GM19193 (cell line): Measurements from ENCODE around the gene HK1.

ENCODE experiments used
- POLR2A ChIP-seq: IDR thresholded peaks from 4 replicates; pipeline ENCODE4 v1.6.1; 2011; ENCODE audit not compliant: insufficient read depth, insufficient read length; ENCODE audit errors: extremely low read depth

The HK1 gene

DNA sequence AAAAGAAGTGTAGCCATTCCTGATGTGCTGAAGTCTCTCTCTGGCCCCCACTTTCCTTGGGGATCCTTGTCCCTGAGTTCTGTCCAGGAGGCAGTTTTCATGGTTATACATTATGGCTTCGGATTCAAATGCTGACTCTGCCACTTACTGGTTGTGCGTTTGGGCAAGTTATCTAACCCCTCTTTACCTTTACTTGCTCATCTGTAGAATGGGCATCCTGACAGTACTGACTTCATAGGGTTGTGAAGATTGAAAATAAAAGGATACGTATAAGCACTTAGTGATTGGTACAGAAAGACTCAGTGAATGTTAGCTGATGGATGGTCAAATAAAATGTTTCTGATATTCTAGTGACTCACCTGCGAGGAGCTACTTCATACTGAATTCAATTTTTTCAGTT lies 73.3 kb downstream of the HK1 start:
- no peak for TF ChIP-seq POLR2A

- TF ChIP-seq POLR2A = no peak
These were observed 74.4 kb downstream of the HK1 start for GRCh38 chr10:69352569-69353264.

DNA sequence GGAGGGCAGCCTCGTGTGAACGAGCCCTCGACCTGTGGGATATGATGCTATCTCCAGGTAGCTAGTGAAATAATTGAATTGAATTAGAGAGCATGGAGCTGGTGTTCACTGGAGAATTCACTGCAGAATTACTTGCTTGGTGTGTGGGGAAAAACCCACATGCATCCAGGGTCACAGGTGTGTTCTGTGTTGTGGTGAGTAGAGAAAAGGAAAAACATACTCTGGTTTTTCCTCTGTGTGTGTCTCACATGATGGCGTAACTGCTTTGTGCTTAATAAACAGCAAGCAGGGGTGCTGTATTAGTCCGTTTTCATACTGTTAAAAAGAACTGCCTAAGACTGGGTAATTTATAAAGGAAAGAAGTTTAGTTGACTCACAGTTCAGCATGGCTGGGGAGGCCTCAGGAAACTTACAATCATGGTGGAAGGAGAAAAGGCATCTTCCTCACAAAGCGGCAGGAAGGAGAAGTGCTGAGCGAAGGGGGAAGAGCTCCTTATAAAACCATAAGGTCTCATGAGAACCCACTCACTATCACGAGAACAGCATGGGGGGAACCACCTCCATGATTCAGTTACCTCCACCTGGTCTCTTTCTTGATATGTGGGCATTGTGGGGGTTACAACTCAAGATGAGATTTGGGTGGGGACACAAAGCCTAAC lies 75.8 kb downstream of the HK1 start:
- no peak for TF ChIP-seq POLR2A

GRCh38 chr10:69356187-69356586 lies 77.9 kb downstream of the HK1 start:
- TF ChIP-seq POLR2A = no peak

DNA sequence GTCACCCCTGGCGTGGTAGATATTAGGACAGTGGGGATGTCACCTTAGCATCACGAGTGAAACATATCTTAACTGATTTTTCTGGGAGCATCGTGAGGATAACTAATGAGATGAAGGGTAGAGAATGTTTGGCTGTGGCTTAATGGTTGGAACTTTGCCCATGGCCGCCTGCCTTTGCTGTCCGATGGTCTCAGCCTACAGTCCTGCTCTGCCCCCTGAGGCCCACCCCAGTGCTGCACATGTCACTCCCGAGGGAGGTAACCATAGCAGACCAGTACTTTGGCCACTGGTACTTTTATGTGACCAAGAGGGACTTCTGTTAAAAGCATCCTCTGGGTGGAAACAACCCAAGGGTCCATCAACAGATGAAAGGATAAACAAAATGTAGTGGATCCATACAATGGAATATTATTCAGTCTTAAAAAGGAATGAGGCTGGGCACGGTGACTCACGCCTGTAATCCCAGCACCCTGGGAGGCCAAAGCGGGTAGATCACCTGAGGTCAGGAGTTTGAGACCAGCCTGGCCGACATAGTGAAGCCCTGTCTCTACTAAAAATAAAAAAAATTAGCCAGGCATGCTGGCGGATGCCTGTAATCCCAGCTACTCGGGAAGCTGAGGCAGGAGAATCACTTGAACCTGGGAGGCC lies 80.0 kb downstream of the HK1 start:
- TF ChIP-seq POLR2A = no peak

- no peak for TF ChIP-seq POLR2A
These were observed 80.9 kb downstream of the HK1 start for GRCh38 chr10:69359148-69359547.

GRCh38 chr10:69359594-69359993 lies 81.3 kb downstream of the HK1 start:
- TF ChIP-seq POLR2A = no peak

- no peak for TF ChIP-seq POLR2A
These were observed 82.4 kb downstream of the HK1 start for GRCh38 chr10:69360485-69361302.

GRCh38 chr10:69361303-69361614 lies 83.0 kb downstream of the HK1 start:
- TF ChIP-seq POLR2A = no peak

GRCh38 chr10:69362471-69362954 lies 84.2 kb downstream of the HK1 start:
- TF ChIP-seq POLR2A = no peak

DNA sequence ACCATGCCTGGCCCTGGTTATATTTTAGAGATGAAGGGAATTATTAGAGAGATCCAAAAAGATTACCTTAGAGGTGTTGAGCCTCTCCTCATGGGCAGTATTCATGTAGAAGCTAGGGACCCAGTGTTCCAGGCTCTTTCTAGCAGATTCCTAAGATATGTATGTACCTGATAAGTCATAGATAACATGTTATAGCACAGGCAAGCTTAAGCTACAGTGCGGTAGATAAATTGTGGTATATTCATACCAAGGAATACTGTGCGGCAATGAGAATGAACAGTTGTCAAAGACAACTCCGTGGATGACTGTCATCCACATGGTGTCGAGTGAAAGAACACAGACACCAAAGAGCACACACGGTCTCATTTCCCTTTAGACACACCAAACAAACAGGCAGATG lies 85.4 kb downstream of the HK1 start:
- no peak for TF ChIP-seq POLR2A

DNA sequence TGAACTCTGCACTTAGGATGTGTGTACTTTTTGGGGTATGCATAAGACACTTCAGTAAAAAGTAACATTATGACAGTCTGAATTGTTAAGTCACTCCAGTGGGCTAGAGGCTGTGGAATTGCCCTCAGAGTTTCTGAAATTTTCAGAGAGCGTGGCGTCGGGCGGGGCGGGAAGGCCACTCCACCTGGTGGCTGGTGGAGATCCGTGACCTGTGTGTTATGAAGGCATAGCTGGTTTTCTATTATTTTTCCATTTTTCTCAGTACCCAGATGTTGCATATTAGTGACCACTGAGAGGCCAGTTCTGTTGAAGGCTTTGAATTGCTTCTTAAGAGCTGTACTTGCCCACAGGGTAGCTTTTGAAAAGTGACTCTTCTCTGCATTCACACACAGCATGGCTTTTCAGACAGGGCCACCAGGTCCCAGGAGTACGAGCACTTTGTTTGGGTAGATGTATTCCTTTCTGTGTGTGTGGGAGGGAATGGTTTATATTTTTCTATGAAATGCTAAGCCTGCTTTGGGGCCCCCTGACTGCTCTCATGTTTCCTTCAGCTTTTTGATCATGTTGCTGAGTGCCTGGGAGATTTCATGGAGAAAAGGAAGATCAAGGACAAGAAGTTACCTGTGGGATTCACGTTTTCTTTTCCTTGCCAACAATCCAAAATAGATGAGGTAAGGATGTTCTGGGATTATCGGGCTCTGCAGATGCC lies 86.1 kb downstream of the HK1 start:
- no peak for TF ChIP-seq POLR2A

DNA sequence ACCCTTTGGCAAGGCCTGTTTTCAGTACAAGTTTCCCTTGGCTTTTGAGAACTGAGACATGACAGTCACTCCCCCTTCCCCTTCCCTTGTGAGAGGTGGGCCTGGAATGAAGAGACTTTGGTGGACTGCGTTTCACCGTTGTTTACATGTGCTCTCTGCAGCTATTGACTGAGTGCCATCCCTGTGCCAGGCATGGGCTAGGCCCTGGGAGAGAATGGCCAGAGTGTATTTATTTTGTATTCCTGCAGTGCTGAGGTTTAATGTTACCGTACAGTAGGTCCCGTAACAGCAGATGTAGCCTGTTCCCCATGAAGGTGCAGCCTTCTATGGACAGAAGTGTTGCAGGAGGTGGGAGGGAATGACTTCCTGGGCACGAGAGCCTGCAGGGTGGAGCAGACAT lies 88.4 kb downstream of the HK1 start:
- no peak for TF ChIP-seq POLR2A

- no peak for TF ChIP-seq POLR2A
These were observed 89.2 kb downstream of the HK1 start for GRCh38 chr10:69367469-69367868.
